ENCODE data around the gene DCC. TPM values are rescaled to one million over a fixed set of nuclear protein-coding genes. Genes with fewer than 3 reads are reported as not detected.

The DCC gene
- total and polyA plus RNA-seq, 2 of the 8 experiments (the other 6 are each of a cell fraction or from before 2014, with no cell fraction given), result 0.14 to 1.4 TPM

GRCh38 chr18:53142005-53142404 is 802.0 kb downstream of the DCC start:
- ChIA-PET POLR2A (ENCODE audit: partially characterized antibody) (no interaction called here), CTCF (ENCODE audit: partially characterized antibody) (interaction anchor here (1.0 to 2.7 kb wide), 2 partner anchors 10 to 13 kb away, joined by 3 to 15 read pairs; no protein-coding TSS in a partner anchor)
- Histone ChIP-seq H3K9me3 (ENCODE audit: insufficient read depth in 2 of 2, low read depth in 1 of 2, low read length in 1 of 2) (no peaks in the 10 kb centered on the region), H2BK20ac (ENCODE audit: low read length) (no peak overlapping the region), H2BK120ac (replicated peaks; ENCODE audit: low read depth, low read length) (no peak overlapping the region), H3K79me1 (ENCODE audit: low read depth, low read length) (no peaks in the 10 kb centered on the region), H4K5ac (ENCODE audit: insufficient read length, low read depth, low read length) (no peak overlapping the region), H3K18ac (ENCODE audit: extremely low read depth, low read length) (no peak overlapping the region), H2AFZ (ENCODE audit: low read length) (no peak overlapping the region), H2BK5ac (ENCODE audit: low read depth, low read length) (no peak overlapping the region), H2BK12ac (ENCODE audit: low read depth, low read length) (no peak overlapping the region), H4K8ac (ENCODE audit: extremely low read depth, insufficient read depth, low read length) (no peak overlapping the region), H3K4me3 (ENCODE audit: extremely low read depth in 1 of 4, insufficient read depth in 2 of 4, low read depth in 3 of 4, low read length in 4 of 4) (no peak overlapping the region), H3K9ac (replicated peaks in 1 of 4; ENCODE audit: extremely low read depth in 1 of 4, low read depth in 3 of 4, low read length in 3 of 4) (no peak overlapping the region), H3K4me2 (ENCODE audit: insufficient read depth in 1 of 2, low read depth in 2 of 2, low read length in 2 of 2) (no peak overlapping the region), H3K36me3 (ENCODE audit: control insufficient read depth in 2 of 4, insufficient read depth in 4 of 4, low read length in 3 of 4) (no peaks in the 10 kb centered on the region), H2AK5ac (ENCODE audit: low read depth, low read length) (no peak overlapping the region), H3K23me2 (ENCODE audit: low read depth, low read length) (no peaks in the 10 kb centered on the region), H3K79me2 (ENCODE audit: control insufficient read depth in 1 of 2, insufficient read depth in 2 of 2, low read length in 2 of 2) (no peaks in the 10 kb centered on the region), H3K56ac (replicated peaks; ENCODE audit: insufficient read length, low read depth, low read length) (no peak overlapping the region), H2BK15ac (ENCODE audit: low read length) (no peak overlapping the region), H3K23ac (ENCODE audit: insufficient read length) (no peak overlapping the region), H3K27me3 (replicated peaks in 1 of 4; ENCODE audit: control insufficient read depth in 3 of 4, extremely low read depth in 1 of 4, insufficient read depth in 3 of 4, low read length in 3 of 4) (no peaks in the 10 kb centered on the region), H4K20me1 (replicated peaks in 1 of 2; ENCODE audit: control insufficient read depth in 1 of 2, insufficient read depth in 2 of 2, low read length in 2 of 2) (no peaks in the 10 kb centered on the region), H3K14ac (ENCODE audit: insufficient read length) (no peak overlapping the region), H4K91ac (replicated peaks; ENCODE audit: insufficient read length, low read length) (no peak overlapping the region), H3K4me1 (replicated peaks in 1 of 4; ENCODE audit: control insufficient read depth in 3 of 4, insufficient read depth in 4 of 4, low read length in 3 of 4) (no peaks in the 10 kb centered on the region; a peak in 1 of 7 replicates), H3K27ac (ENCODE audit: low read depth, low read length) (no peak overlapping the region), H3K4ac (replicated peaks; ENCODE audit: insufficient read length, low read depth, low read length) (no peak overlapping the region)
- no peak for DNase-seq (ENCODE audit: low read depth in 1 of 2, low spot score in 2 of 2)
- FAIRE-seq, result no peak
- WGBS, 2 experiments (ENCODE audit: extremely low coverage in 1 of 2, insufficient coverage in 1 of 2, insufficient read length in 1 of 2, insufficient replicate concordance in 2 of 2, low coverage in 1 of 2, low lambda C conversion rate in 2 of 2, missing lambda C conversion rate in 1 of 2), result 90% methylated on average over 4 of the region's 4 CpGs; no CpG with 5 or more reads in 1 of the 2 experiments
- TF ChIP-seq RXRA (IDR thresholded peaks at IDR 0.05; ENCODE audit: insufficient read depth, low read depth, low read length), result no peak
- no peak for TF ChIP-seq SUZ12 (IDR thresholded peaks at IDR 0.05; ENCODE audit: low read length)
- no peak for TF ChIP-seq RAD21 (IDR thresholded peaks at IDR 0.05 in 1 of 2, conservative IDR thresholded peaks at IDR 0.05 in 1 of 2; ENCODE audit: low read depth in 2 of 2, low read length in 2 of 2)
- TF ChIP-seq MAFK (IDR thresholded peaks at IDR 0.05; ENCODE audit: low read depth, low read length), result no peak
- TF ChIP-seq CBX8 (IDR thresholded peaks at IDR 0.05; ENCODE audit: borderline replicate concordance, low read depth, low read length), result no peak
- TF ChIP-seq EGR1 (IDR thresholded peaks at IDR 0.05; ENCODE audit: borderline replicate concordance, low read depth, low read length), result no peak
- no peak for TF ChIP-seq GABPA (IDR thresholded peaks at IDR 0.05; ENCODE audit: borderline replicate concordance, insufficient read depth, low read length)
- no peak for TF ChIP-seq ATF2 (IDR thresholded peaks at IDR 0.05; ENCODE audit: low read length)
- TF ChIP-seq CHD1 (IDR thresholded peaks at IDR 0.05; ENCODE audit: low read depth, low read length), result no peak
- no peak for TF ChIP-seq GTF2F1 (IDR thresholded peaks at IDR 0.05; ENCODE audit: borderline replicate concordance, low read depth, low read length)

Data from H1 (cell line).